NCI-H2029 treated with DMSO at 0.1 percent for 48 hours (cell line): Measurements from ENCODE around the gene HOMEZ.
A peak's percentile ranks its signal among the peaks of the same experiment; 100 is the strongest.
"Not testable (repeated sequence)": the region's sequence is repeated elsewhere in the genome, so short reads cannot be mapped to it uniquely, and the experiment has no call there.

Source experiments
- DNase-seq: peaks from one replicate; lab custom pipeline; 2025; lab: John Stamatoyannopoulos, UW

HOMEZ gene, protein sequence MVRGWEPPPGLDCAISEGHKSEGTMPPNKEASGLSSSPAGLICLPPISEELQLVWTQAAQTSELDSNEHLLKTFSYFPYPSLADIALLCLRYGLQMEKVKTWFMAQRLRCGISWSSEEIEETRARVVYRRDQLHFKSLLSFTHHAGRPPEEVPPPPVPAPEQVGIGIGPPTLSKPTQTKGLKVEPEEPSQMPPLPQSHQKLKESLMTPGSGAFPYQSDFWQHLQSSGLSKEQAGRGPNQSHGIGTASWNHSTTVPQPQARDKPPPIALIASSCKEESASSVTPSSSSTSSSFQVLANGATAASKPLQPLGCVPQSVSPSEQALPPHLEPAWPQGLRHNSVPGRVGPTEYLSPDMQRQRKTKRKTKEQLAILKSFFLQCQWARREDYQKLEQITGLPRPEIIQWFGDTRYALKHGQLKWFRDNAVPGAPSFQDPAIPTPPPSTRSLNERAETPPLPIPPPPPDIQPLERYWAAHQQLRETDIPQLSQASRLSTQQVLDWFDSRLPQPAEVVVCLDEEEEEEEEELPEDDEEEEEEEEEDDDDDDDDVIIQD

DNA sequence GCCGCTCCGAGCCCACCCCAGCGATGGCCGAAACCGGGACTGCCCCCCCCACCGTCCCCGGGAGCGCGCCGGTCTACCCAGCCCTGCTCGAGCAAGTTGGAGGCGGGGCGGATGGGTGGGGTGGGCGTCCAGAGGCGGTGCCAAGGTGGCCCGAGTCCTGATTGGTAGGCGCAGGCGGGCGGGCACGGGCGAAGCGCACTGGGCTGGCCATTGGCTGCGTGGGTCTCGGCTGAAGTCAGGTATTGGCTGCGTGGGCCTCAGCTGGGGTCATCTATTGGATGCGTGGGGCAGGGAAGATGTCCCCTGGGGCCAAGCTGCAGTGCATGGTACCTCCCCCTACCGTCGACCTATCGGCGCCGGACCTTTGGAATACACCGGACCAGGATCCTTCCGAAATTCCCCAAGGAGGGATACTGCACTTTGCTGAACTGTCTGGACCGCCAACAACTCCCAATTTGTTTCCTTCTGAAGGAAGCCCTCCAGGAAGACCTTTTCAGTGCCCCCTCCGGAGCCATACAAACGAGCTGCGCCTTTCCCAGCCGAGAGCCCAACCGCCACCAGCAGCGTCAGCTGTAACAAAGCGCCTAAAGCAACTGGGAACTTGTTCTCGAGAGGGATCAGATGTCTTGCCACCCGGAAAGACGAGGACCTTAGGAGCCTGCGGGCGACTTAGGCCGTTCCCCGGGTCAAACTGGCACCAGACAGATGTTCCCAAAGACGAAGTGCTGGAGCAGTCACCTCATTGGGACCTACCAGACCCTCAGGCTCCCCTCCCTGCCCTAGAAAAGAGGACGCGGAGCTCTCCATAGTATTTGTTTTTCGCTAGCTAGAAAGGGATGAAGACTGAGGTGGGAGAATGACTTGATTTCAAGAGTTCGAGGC lies at the start of gene HOMEZ:
Gene HOMEZ, minus strand, starts transcription at position 113 of the 882 bp plus-strand sequence. CDS start 180 bp downstream, outside the sequence.
- DNase-seq, result peak; percentile 100

DNA sequence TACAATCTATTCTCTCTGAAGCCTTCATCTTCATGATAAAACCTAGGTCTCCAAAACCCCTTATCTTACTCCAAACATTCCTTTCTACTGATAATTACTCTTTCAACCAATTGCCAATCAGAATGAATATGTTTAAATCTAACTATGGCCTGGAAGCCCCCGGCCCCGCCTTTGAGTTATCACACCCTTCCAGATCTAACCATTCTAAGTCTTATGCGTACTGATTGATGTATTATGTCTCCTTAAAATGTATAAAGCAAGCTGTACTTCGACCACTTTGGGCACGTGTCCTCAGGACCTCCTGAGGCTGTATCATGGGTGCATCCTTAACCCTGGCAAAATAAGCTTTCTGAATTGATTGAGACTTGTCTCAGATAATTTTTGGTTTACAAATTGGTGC lies 49.7 kb upstream of the HOMEZ start:
- DNase-seq, result no peak

GRCh38 chr14:23327947-23328744 lies 42.2 kb upstream of the HOMEZ start:
- peak; percentile 99 for DNase-seq

DNA sequence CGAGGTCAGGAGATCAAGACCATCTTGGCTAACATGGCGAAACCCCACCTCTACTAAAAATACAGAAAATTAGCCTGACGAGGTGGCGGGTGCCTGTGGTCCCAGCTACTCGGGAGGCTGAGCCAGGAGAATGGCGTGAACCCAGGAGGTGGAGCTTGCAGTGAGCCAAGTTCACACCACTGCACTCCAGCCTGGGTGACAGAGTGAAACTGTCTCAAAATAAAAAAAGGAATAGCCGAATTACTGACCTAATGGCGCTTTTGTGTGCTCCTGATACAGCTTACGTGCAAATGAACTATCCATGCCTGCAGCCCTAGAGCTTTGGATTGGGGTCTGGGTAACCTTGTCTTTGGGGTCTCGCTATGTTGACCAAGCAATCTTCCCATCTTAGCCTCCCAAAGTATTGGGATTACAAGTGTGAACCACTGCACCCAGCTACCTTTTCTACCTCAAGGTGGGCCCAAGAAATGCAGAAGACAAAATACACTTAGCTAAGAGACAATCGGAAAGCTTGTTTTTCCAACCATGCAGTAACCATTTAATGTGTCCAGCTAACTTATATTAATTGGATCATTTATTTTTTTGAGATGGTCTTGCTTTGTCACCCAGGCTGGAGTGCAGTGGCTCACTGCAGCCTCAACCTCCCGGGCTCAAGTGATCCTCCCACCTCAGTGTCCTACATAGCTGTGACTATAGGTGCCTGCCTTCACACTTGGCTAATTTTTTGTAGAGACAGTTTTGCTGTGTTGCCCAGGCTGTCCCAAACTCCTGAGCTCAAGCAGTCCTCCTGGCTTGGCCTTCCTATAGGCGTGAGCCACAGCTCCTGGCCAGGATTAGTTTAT lies 40.8 kb upstream of the HOMEZ start:
- no peak for DNase-seq

DNA sequence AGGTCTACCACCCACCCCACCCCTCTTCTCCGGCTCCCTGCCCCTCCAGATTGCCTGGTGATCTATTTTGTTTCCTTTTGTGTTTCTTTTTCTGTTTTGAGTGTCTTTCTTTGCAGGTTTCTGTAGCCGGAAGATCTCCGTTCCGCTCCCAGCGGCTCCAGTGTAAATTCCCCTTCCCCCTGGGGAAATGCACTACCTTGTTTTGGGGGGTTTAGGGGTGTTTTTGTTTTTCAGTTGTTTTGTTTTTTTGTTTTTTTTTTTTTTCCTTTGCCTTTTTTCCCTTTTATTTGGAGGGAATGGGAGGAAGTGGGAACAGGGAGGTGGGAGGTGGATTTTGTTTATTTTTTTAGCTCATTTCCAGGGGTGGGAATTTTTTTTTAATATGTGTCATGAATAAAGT lies 39.8 kb upstream of the HOMEZ start:
- not testable (repeated sequence) for DNase-seq

- no peak for DNase-seq
These were observed 39.1 kb upstream of the HOMEZ start for GRCh38 chr14:23324993-23325392.

GRCh38 chr14:23324455-23324846 lies 38.5 kb upstream of the HOMEZ start:
- DNase-seq, result no peak

DNA sequence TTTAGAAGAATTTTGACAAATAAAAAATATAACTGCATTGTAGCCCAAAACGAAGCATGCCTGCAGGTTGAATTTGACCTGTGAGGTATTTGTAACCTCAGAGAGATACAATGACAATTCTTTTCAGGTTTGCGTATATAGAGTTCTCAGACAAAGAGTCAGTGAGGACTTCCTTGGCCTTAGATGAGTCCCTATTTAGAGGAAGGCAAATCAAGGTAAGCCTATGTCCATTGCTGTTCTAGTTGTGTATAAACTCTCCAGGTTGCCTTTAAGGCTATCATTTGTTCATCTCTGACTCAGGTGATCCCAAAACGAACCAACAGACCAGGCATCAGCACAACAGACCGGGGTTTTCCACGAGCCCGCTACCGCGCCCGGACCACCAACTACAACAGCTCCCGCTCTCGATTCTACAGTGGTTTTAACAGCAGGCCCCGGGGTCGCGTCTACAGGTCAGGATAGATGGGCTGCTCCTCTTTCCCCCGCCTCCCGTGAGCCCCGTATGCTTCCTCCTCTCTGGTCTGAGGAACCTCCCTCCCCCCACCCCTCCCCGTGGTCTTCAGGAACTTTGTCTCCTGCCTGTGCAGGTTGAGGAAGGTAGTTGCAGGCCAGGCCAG lies 38.0 kb upstream of the HOMEZ start:
- DNase-seq, result no peak

GRCh38 chr14:23322568-23323517 lies 36.9 kb upstream of the HOMEZ start:
- no peak for DNase-seq

DNA sequence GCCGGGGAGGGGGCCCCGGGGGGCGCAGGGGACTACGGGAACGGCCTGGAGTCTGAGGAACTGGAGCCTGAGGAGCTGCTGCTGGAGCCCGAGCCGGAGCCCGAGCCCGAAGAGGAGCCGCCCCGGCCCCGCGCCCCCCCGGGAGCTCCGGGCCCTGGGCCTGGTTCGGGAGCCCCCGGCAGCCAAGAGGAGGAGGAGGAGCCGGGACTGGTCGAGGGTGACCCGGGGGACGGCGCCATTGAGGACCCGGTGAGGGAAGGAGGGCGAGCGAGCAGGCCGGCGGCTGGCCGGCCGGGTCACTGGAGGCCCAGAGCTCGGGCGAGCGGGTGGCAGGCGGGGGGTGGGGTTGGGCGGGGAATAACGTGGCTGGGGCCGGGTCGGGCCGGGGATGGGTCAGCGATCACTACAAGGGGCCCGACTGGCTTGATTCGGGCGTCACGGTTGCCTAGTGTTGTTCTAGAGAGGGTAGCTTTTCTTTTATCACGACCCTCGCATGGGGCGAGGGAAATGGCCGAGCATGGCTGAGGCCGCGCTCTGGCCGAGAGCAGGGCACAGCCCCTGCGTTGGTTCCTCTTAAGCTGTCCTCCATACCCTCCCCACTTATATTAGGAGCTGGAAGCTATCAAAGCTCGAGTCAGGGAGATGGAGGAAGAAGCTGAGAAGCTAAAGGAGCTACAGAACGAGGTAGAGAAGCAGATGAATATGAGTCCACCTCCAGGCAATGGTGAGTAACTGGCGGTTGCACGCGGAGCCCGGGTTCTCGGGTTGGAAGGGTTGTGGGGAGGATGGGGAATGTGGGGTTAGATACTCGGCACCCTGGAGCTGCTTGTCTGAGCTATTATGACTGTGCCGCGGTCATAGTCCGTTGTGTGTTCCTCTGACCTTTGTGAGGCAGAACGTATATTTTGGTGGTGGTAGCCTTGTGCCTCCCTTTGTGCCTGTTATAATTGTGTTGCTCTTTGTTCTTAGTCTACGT lies 35.9 kb upstream of the HOMEZ start:
- peak; percentile 97 for DNase-seq

DNA sequence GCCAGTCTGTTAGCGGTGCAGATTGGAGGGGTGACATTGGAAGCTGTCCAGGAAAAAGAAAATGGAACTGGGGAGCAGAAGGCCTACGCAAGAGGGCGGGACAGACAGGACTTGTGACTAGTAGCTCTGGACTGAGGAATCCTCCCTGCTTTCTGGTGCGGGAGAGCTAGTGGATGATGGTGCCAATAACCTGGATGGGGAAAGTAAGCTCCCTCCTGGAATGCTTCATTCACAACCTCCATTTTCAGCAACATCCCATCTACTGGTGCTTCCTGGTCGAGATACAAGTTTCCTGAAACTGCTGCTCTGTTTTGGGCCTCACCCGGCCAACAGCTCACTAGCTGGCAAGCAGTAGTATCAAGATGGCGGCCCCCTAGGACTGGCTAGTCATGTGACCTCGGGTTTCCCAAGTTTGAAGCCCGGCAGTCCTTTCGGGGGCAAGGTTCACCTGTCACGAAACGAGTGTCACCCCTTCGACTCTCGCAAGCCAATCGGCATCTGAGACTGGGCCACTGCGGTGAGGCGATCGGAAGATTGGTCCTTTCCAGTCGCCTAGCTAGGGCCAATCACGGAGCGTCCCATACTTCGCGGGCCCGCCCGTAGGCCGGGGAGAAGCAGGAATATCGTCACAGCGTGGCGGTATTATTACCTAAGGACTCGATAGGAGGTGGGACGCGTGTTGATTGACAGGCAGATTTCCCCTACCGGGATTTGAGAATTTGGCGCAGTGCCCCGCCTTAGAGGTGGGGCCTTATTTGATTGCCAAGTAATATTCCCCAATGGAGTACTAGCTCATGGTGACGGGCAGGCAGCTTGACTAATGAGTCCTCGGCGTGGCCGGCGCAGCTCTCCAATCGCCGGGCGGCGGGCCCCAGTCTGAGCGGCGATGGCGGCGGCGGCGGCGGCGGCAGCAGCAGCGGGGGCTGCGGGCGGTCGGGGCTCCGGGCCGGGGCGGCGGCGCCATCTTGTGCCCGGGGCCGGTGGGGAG lies 34.9 kb upstream of the HOMEZ start, which contains the start of gene PABPN1:
Gene PABPN1, plus strand, starts transcription at position 874 of the 988 bp plus-strand sequence. Its CDS starts 13 bp downstream, at position 887.
- DNase-seq, result peak; percentile 100

DNA sequence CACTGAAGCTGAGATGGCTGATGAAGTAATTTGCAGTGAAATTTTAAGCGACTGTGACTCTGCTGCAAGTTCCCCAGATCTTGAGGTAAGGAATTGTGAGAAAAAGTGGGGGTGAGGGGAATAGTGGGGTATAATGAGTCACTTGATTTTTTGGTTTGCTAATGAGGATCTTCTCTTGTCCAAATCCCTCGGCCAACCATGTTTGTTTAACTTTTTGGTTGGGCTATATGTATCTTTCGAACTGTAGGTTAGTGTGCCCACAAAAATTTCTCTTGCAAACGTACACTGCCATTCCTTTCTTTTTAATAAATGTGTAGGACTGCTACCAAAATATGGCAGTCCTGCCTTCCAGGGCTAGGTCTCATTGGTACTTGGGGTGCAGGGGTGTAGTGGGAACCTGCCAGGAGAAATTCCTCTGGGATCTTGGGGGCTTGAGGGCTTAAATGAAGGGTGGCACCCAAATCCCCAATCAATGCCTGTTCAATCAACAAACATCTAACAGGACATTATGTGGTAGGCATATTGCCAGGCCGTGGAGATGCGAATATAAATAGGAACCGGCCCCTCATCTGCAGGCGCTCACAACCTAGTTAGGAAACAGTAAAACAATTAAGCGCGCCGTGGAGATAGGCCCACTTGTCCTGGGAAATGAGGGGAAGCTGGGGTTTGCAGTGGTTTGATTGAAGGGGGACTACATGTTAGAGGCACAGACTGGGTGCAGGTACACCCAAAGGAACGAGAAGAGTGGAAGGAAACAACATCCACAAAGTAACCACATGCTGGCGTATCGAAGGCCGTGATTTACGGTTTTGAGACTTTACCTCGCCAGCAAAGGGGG lies 34.0 kb upstream of the HOMEZ start:
- DNase-seq, result no peak

GRCh38 chr14:23316300-23316699 lies 30.4 kb upstream of the HOMEZ start:
- no peak for DNase-seq

DNA sequence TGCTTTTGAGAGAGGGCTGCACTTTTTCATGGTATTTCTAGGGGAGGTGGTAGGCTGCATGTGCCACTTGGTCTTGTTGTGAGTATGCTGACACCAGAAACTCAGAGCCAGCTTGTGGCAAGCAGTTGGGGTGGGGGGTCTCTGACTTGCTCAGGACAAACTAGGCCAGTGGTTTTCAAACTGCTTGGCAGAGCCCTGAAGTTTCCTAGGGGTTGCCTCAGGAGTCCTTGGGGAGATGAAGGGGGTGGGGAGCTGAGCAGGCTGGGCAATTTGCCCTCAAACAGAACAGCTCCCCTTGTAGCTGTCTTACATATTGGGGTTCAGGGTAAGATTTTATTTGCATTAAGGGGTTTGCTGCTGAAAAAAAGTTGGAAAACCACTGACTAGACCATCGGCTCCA lies 24.6 kb upstream of the HOMEZ start:
- no peak for DNase-seq

- DNase-seq, result no peak
These were observed 23.0 kb upstream of the HOMEZ start for GRCh38 chr14:23308721-23309445.
